Smooth muscle cell (in vitro differentiated cells): Measurements from ENCODE around the gene RXRB. TPM values are rescaled to one million over a fixed set of nuclear protein-coding genes. Genes with fewer than 3 reads are reported as not detected.
"Not testable (repeated sequence)": the region's sequence is repeated elsewhere in the genome, so short reads cannot be mapped to it uniquely, and the experiment has no call there.

Experiments
- DNase-seq: peaks from one replicate; lab custom pipeline; 2025; ENCODE audit not compliant: unreplicated experiment; lab: John Stamatoyannopoulos, UW
- H2AFZ ChIP-seq: fragments of 200-600 bp; sonication (generic); 2 replicates; pipeline ENCODE4 v1.6.0; 2016; ENCODE audit warnings: antibody characterized with exemption, low read depth, mild to moderate bottlenecking
- H3F3A ChIP-seq: fragments of 200-600 bp; sonication (generic); 2 replicates; pipeline ENCODE4 v1.6.0; 2017; ENCODE audit warnings: antibody characterized with exemption, low read depth
- H3K27ac ChIP-seq: fragments of 200-600 bp; sonication (generic); 2 replicates; pipeline ENCODE4 v1.5.1; 2016; ENCODE audit warnings: low read depth, mild to moderate bottlenecking
- H3K27me3 ChIP-seq: fragments of 200-600 bp; sonication (generic); 2 replicates; pipeline ENCODE4 v1.6.1; 2016; ENCODE audit warnings: low read depth, mild to moderate bottlenecking
- H3K36me3 ChIP-seq: fragments of 200-600 bp; sonication (generic); 2 replicates; pipeline ENCODE4 v1.5.1; 2016; ENCODE audit warnings: low read depth
- H3K4me1 ChIP-seq: fragments of 200-600 bp; sonication (generic); 2 replicates; pipeline ENCODE4 v1.5.1; 2016; ENCODE audit warnings: low read depth
- H3K4me2 ChIP-seq: fragments of 200-600 bp; sonication (generic); 2 replicates; pipeline ENCODE4 v1.6.0; 2016; ENCODE audit warnings: mild to moderate bottlenecking
- H3K4me3 ChIP-seq: fragments of 200-600 bp; sonication (generic); 2 replicates; pipeline ENCODE4 v1.5.1; 2016; ENCODE audit warnings: mild to moderate bottlenecking
- H3K79me2 ChIP-seq: fragments of 200-600 bp; sonication (generic); 2 replicates; pipeline ENCODE4 v1.6.0; 2016; ENCODE audit warnings: low read depth, mild to moderate bottlenecking
- H3K9ac ChIP-seq: fragments of 200-600 bp; sonication (generic); 2 replicates; pipeline ENCODE4 v1.6.0; 2016; ENCODE audit warnings: low read depth
- H3K9me3 ChIP-seq: fragments of 200-600 bp; sonication (generic); replicated peaks from 2 replicates; pipeline ENCODE4 v1.5.1; 2016; ENCODE audit warnings: low read depth
- H4K20me1 ChIP-seq: fragments of 200-600 bp; sonication (generic); 2 replicates; pipeline ENCODE4 v1.6.0; 2016; ENCODE audit warnings: low read depth
- CTCF ChIP-seq: fragments of 200-600 bp; sonication (generic); IDR thresholded peaks from 2 replicates; pipeline ENCODE4 v1.5.1; 2017; ENCODE audit warnings: borderline replicate concordance, mild to moderate bottlenecking, antibody characterized with exemption; ENCODE audit not compliant: insufficient read depth, poor library complexity, severe bottlenecking
- WGBS: methylation state at CpG from one replicate; pipeline ENCODE4 v1.1.7; 2016; ENCODE audit warnings: low lambda C conversion rate; 5-methylcytosine and 5-hydroxymethylcytosine counted together
- polyA plus RNA-seq: library from polyadenylated mRNA; unstranded; fragments of >200 nt; fragmentation: Nextera tagmentation; extraction: Ambion mirVana; gene quantifications from 2 replicates; pipeline ENCODE4 v1.2.1, GENCODE V29; 2016
- total RNA-seq: library from RNA; depleted of rRNA; stranded (reverse); fragments of >200 nt; gene quantifications from 2 replicates; pipeline ENCODE4 v1.2.3, GENCODE V29; 2014

Gene RXRB
- total and polyA plus RNA-seq, 2 experiments from 2014 or later = 25.7 to 28.2 TPM

GRCh38 chr6:33156964-33157363, 43.5 kb downstream of the RXRB start:
- H2AFZ ChIP-seq = no peak overlapping the region
- no peak for TF ChIP-seq CTCF
- no peaks in the 10 kb centered on the region for H3K4me1 ChIP-seq
- H3K27me3 ChIP-seq = no peaks in the 10 kb centered on the region
- no peak overlapping the region for H3K4me2 ChIP-seq
- 84% methylated on average over 2 of the region's 2 CpGs for WGBS
- no peaks in the 10 kb centered on the region for H3K36me3 ChIP-seq
- no peak for DNase-seq
- H3K9ac ChIP-seq = no peak overlapping the region
- no peak overlapping the region for H3K4me3 ChIP-seq
- peaks cover 1% of the 10 kb centered on the region for H3K9me3 ChIP-seq
- no peak overlapping the region for H3K27ac ChIP-seq
- H4K20me1 ChIP-seq = no peaks in the 10 kb centered on the region
- no peaks in the 10 kb centered on the region for H3F3A ChIP-seq
- H3K79me2 ChIP-seq = no peaks in the 10 kb centered on the region

GRCh38 chr6:33156561-33156960, 43.9 kb downstream of the RXRB start:
- Histone ChIP-seq H3K4me3 (no peak overlapping the region), H3K9me3 (peaks cover 5% of the 10 kb centered on the region), H2AFZ (no peak overlapping the region), H3K79me2 (no peaks in the 10 kb centered on the region), H3K27me3 (no peaks in the 10 kb centered on the region), H3K27ac (no peak overlapping the region), H3K4me1 (no peaks in the 10 kb centered on the region), H3K36me3 (no peaks in the 10 kb centered on the region), H3F3A (no peaks in the 10 kb centered on the region), H3K9ac (no peak overlapping the region), H4K20me1 (no peaks in the 10 kb centered on the region), H3K4me2 (no peak overlapping the region)
- DNase-seq = no peak
- TF ChIP-seq CTCF = no peak
- 87% methylated on average over 6 of the region's 6 CpGs for WGBS

- Histone ChIP-seq H3K27me3 (peaks cover 3% of the 10 kb centered on the region), H3K9me3 (peaks cover 6% of the 10 kb centered on the region), H3K27ac (no peak overlapping the region), H3K4me1 (no peaks in the 10 kb centered on the region), H3K36me3 (no peaks in the 10 kb centered on the region), H3K79me2 (no peaks in the 10 kb centered on the region), H3K9ac (no peak overlapping the region), H4K20me1 (no peaks in the 10 kb centered on the region), H3K4me2 (no peak overlapping the region), H3K4me3 (no peak overlapping the region), H3F3A (no peaks in the 10 kb centered on the region), H2AFZ (no peak overlapping the region)
- 81% methylated on average over 4 of the region's 4 CpGs for WGBS
- DNase-seq = no peak
- no peak for TF ChIP-seq CTCF
These were observed 46.1 kb downstream of the RXRB start for GRCh38 chr6:33154349-33154748.

- Histone ChIP-seq H3K9me3 (peaks cover 6% of the 10 kb centered on the region), H3K27me3 (peaks cover 3% of the 10 kb centered on the region), H3K4me1 (no peaks in the 10 kb centered on the region), H4K20me1 (no peaks in the 10 kb centered on the region), H3K36me3 (no peaks in the 10 kb centered on the region), H3K79me2 (no peaks in the 10 kb centered on the region), H3K4me2 (no peak overlapping the region), H3K4me3 (no peak overlapping the region), H3K9ac (no peak overlapping the region), H3K27ac (no peak overlapping the region), H3F3A (no peaks in the 10 kb centered on the region), H2AFZ (no peak overlapping the region)
- TF ChIP-seq CTCF = no peak
- WGBS = 90% methylated on average over 1 of the region's 1 CpG
- no peak for DNase-seq
These were observed 49.4 kb downstream of the RXRB start for GRCh38 chr6:33151050-33151449.

- H3F3A ChIP-seq, H3K79me2 ChIP-seq, H3K27me3 ChIP-seq, H3K4me1 ChIP-seq, H2AFZ ChIP-seq, H4K20me1 ChIP-seq, H3K4me2 ChIP-seq, H3K9me3 ChIP-seq, H3K27ac ChIP-seq, H3K36me3 ChIP-seq, H3K9ac ChIP-seq, H3K4me3 ChIP-seq, DNase-seq: not testable (repeated sequence)
- 95% methylated on average over 3 of the region's 3 CpGs for WGBS
These were observed 49.9 kb downstream of the RXRB start for GRCh38 chr6:33150560-33150959.
